Measurements from ENCODE around the gene GRN. TPM values are rescaled to one million over a fixed set of nuclear protein-coding genes. Genes with fewer than 3 reads are reported as not detected.

GRN gene
- total and polyA plus RNA-seq, 2 donors (not counting 3 experiments of a cell fraction or from before 2014, with no cell fraction given), result 343 to 1,034 TPM

GRCh38 chr17:44359006-44359405 lies 13.9 kb downstream of the GRN start:
- Histone ChIP-seq H3K79me2 (ENCODE audit: control insufficient read depth, insufficient read depth, low read length) (no peaks in the 10 kb centered on the region), H3K4me2 (ENCODE audit: insufficient read depth, low read length) (no peak overlapping the region), H2AFZ (ENCODE audit: low read depth, low read length) (no peak overlapping the region), H3K4me1 (ENCODE audit: control insufficient read depth, extremely low read depth, insufficient read depth, low read length) (peaks cover 5% of the 10 kb centered on the region), H3K36me3 (ENCODE audit: control insufficient read depth in 2 of 2, extremely low read depth in 1 of 2, insufficient read depth in 2 of 2, low read length in 2 of 2) (no peaks in the 10 kb centered on the region), H3K9ac (replicated peaks; ENCODE audit: extremely low read depth, insufficient read depth, low read length) (no peak overlapping the region), H3K27ac (ENCODE audit: insufficient read depth, low read depth, low read length) (no peak overlapping the region), H3K9me1 (replicated peaks; ENCODE audit: control insufficient read depth, extremely low read depth, insufficient read depth, low read length) (no peaks in the 10 kb centered on the region), H3K27me3 (ENCODE audit: control insufficient read depth in 2 of 2, insufficient read depth in 2 of 2, low read length in 2 of 2) (no peaks in the 10 kb centered on the region), H3K9me3 (replicated peaks; ENCODE audit: control insufficient read depth, insufficient read depth, low read length) (no peaks in the 10 kb centered on the region), H4K20me1 (replicated peaks; ENCODE audit: control insufficient read depth, extremely low read depth, insufficient read depth, low read length) (no peaks in the 10 kb centered on the region), H3K4me3 (replicated peaks in 1 of 3; ENCODE audit: insufficient read depth in 1 of 3, low read depth in 1 of 3, low read length in 3 of 3) (no peak overlapping the region)
- no peak for FAIRE-seq
- TF ChIP-seq EZH2 (IDR thresholded peaks at IDR 0.05; ENCODE audit: borderline replicate concordance, low read depth, low read length, severe bottlenecking) (no peak), MAX (IDR thresholded peaks at IDR 0.05; ENCODE audit: insufficient read depth, insufficient read length) (no peak), POLR2AphosphoS5 (IDR thresholded peaks at IDR 0.05; ENCODE audit: insufficient read depth, low read depth, low read length) (no peak)
- intact Hi-C loops (cut with micrococcal nuclease), result no loop called here
- DNase-seq (ENCODE audit: low read depth, low spot score), result no peak
- no TSS peak for BruUV-seq (replicated peaks)
- ChIA-PET CTCF (interaction anchor here (2.1 kb wide), 1 partner anchor 13 kb away, joined by 8 read pairs; no protein-coding TSS in a partner anchor), POLR2A (no interaction called here)
- dilution Hi-C loops (cut with MboI; ENCODE audit: extremely low pct_ligation_motif_present, low sequenced_read_pairs), result no loop called here

DNA sequence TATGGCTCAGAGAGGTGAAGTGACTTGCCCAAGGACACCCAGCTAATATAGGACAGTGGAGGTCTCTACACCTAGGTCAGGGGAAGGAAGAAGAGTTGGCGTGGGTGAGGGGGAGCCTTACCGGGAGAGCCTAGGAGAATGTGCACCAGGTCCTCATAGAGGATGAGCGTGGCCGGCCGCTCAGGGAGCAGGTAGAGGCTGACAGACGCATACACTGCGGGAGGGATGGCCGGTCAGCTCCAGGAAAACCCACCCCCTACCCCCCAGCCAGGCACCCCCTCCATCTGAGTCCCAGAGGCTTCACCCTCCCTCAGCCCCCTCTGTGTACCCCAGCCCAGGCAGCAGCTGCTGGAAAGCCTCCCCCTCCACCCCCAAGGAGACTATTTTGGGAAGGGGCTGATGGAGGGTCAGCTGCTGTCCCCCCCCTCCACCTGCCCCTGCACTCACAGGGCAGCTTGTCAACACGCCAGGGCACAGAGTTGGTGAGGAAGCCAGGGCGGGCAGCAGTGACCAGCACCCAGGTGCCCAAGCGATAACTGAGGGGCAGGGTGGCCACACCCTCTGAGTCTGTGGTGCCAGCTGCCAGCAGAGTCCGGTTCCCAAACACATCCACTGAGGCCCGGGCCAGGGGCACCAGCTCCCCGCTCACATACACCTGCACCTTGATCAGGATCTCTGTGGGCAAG lies 14.5 kb downstream of the GRN start:
- CTCF ChIA-PET, result interaction anchor here (0.7 to 2.1 kb wide), 3 partner anchors 14 to 164 kb away, joined by 4 to 8 read pairs (median 4); no protein-coding TSS in a partner anchor
- POLR2A ChIA-PET, result no interaction called here

More for the DNA sequence above, 14.5 kb downstream of the GRN start:
- intact Hi-C loops (cut with micrococcal nuclease), result no loop called here
- FAIRE-seq (no peak), DNase-seq (ENCODE audit: low read depth, low spot score) (no peak)
- H3K27me3 ChIP-seq (ENCODE audit: control insufficient read depth in 2 of 2, insufficient read depth in 2 of 2, low read length in 2 of 2), result no peaks in the 10 kb centered on the region
- H4K20me1 ChIP-seq (replicated peaks; ENCODE audit: control insufficient read depth, extremely low read depth, insufficient read depth, low read length), result no peaks in the 10 kb centered on the region
- no peak overlapping the region for H2AFZ ChIP-seq (ENCODE audit: low read depth, low read length)
- no peaks in the 10 kb centered on the region for H3K9me3 ChIP-seq (replicated peaks; ENCODE audit: control insufficient read depth, insufficient read depth, low read length)
- no TSS peak for BruUV-seq (replicated peaks)
- no peak for TF ChIP-seq JUN (IDR thresholded peaks at IDR 0.05; ENCODE audit: borderline replicate concordance, insufficient read depth, insufficient read length, low read depth)
- no peak for TF ChIP-seq EZH2 (IDR thresholded peaks at IDR 0.05; ENCODE audit: borderline replicate concordance, low read depth, low read length, severe bottlenecking)
- no peak for TF ChIP-seq MYC (IDR thresholded peaks at IDR 0.05; ENCODE audit: low read depth, low read length)
- no peak for TF ChIP-seq CTCF (IDR thresholded peaks at IDR 0.05; ENCODE audit: extremely low read depth in 1 of 2, insufficient read depth in 1 of 2, low read depth in 1 of 2, low read length in 2 of 2)
- TF ChIP-seq FOS (IDR thresholded peaks at IDR 0.05; ENCODE audit: borderline replicate concordance, insufficient read depth, low read length), result no peak
- TF ChIP-seq POLR2AphosphoS5 (IDR thresholded peaks at IDR 0.05; ENCODE audit: insufficient read depth, low read depth, low read length), result no peak
- no peak for TF ChIP-seq GATA2 (IDR thresholded peaks at IDR 0.05; ENCODE audit: insufficient read depth, insufficient read length, low read depth, low read length)
- TF ChIP-seq POLR2A (IDR thresholded peaks at IDR 0.05; ENCODE audit: low read depth, low read length), result no peak
- no peak for TF ChIP-seq MAX (IDR thresholded peaks at IDR 0.05; ENCODE audit: insufficient read depth, insufficient read length)
- no peak overlapping the region for H3K4me2 ChIP-seq (ENCODE audit: insufficient read depth, low read length)
- dilution Hi-C loops (cut with MboI; ENCODE audit: extremely low pct_ligation_motif_present, low sequenced_read_pairs), result no loop called here
- no peaks in the 10 kb centered on the region for H3K79me2 ChIP-seq (ENCODE audit: control insufficient read depth, insufficient read depth, low read length)
- peaks cover 5% of the 10 kb centered on the region for H3K4me1 ChIP-seq (ENCODE audit: control insufficient read depth, extremely low read depth, insufficient read depth, low read length)
- no peak overlapping the region for H3K4me3 ChIP-seq (replicated peaks in 1 of 3; ENCODE audit: insufficient read depth in 1 of 3, low read depth in 1 of 3, low read length in 3 of 3)
- H3K9me1 ChIP-seq (replicated peaks; ENCODE audit: control insufficient read depth, extremely low read depth, insufficient read depth, low read length), result no peaks in the 10 kb centered on the region
- no peaks in the 10 kb centered on the region for H3K36me3 ChIP-seq (ENCODE audit: control insufficient read depth in 2 of 2, extremely low read depth in 1 of 2, insufficient read depth in 2 of 2, low read length in 2 of 2)
- H3K9ac ChIP-seq (replicated peaks; ENCODE audit: extremely low read depth, insufficient read depth, low read length), result no peak overlapping the region
- no peak overlapping the region for H3K27ac ChIP-seq (ENCODE audit: insufficient read depth, low read depth, low read length)

Data from endothelial cell of umbilical vein (primary cell).